GM21423 (cell line): Measurements from ENCODE around the gene COX4I1.

ENCODE experiments used
- ATAC-seq: cut with Tn5 transposase; IDR thresholded peaks from one replicate; pipeline ENCODE4 v1.9.1; 2021; ENCODE audit warnings: mild to moderate bottlenecking, moderate library complexity; ENCODE audit not compliant: unreplicated experiment

The COX4I1 gene

DNA sequence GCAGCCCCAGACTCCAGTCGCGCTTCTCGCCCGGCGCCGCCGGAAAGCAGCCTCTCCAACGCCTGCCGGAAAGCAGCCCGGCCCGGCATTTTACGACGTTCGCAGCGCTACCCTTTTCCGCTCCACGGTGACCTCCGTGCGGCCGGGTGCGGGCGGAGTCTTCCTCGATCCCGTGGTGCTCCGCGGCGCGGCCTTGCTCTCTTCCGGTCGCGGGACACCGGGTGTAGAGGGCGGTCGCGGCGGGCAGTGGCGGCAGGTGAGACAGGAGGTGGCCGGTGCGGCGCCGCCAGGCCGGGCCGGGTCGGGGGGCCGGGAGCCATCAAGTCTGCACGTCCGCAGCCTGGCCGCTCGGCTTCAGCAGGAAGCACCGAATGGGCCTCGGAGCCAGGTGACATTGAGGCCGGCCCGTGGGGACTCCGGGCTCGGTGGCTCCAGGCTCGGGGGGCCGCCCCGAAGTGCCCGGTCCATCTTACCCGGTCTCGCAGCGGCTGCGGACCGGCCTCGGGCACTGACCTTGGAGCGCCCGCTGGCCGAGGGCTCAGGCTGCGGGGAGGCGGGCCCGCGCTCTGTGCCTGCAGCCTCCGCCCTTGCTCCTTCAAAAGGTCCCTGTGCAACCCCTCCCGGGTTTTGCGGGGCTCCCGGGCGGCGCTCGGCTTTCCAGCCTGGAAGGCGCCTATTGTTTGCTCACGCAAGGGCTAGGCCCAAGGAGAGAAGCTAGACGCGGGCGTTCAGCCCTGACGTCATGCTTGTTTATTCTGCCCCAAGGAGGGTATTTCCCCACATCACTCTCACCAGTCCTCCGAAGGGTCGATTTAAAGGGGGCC lies at the start of gene COX4I1, which contains the start of gene EMC8:
Gene COX4I1 (plus strand): TSS at position 199 of the 824 bp plus-strand sequence. CDS start 1,511 bp downstream, outside the sequence.
Gene EMC8 (minus strand): TSS at position 48 of the 824 bp plus-strand sequence. CDS start 249 bp downstream, outside the sequence.
- ATAC-seq: peak; percentile 73

DNA sequence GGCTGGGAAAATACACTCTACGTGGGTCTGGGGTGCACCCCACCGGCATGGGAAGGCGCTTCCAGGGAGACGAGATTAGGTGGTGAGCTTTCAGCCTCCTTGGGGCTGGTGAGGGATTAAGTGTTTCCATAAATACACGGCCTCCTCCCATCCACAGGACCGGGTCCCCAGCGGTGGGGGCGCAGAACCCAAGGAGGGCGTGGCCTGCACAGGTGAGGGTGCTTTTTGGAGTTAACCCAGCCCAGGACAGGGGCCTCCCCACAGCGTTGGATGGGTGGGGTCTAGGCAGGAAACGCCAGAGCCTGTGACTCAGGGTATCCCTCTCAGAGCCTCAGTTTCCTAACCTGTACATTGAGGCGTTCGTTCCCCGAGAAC lies 49.7 kb upstream of the COX4I1 start:
- ATAC-seq: no peak

DNA sequence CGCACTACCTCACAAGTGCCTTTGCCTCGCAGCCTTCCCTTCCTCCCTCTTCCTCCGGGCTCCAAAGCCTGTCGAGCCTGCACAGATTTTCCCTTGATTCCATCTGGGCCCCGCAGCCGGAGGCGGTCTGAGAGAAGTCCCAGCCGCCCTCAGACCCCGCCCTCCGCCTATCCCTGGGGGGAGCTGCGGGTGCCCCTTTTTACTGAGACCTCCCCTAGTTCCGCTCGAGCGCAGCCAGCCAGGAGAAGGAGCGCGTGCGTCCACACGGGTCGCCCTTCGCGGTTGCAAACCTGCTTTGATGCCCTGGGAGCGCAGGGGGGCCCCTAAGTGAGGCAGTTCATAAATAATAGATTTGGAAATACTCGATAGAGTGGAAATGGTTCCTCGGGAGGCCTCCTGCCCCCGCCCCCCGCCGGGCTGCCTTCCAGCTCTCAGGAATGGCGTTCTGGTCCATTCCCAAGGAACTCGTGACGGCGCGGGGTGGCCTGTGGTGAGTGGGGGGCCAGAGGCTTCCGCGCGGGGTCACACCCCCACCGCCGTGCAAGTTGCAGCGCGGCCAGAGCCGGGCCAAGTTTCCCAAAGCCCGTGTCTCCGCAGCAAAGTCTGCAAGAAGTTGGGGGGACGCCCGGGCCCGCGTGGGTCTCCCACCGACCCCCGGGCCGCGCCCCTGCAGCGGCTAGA lies 49.2 kb upstream of the COX4I1 start:
- ATAC-seq: no peak

DNA sequence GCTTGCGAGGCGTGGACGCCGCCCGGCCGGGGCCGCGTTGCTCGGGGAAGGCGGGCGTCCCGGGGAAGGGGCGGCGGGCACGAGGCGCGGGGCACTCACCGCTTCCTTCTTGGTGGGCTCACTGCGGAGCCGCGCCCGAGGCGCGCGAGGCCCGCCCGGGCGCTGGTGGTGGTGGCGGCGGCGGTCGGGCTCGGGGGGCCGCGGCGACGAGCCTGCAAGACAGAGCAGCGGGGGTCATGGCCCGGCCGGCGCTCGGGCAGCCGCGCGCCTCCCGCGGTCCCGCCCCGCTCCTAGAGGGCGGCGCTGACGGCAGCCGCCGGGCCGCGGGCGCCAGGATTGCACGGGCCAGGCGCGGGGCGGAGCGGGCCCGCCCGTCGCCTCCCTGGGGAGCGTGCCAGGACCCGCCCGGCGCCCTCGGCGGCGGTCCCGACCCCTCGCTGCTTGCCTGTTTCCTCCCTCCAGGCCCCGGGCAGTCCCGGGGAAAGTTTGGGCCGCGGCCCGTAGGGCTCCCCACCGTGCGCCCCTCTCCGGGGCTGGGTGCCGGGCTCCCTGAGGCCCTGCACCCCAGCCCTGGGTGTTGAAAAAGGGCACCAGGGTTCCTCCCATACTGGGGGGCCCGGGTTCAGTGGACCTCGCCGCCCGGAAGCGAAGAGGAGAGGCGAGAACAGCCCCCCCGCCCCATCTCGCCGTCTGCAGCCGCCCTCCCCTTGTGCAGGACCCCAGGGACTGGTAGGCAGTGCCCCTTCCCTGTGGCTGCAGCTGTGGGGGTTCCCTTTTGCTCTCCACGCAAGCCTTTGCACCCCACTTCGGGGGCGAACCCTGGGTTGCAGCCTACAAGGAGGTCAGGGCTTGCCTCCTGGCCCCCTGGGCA lies 48.4 kb upstream of the COX4I1 start, which contains the start of gene C16orf74:
Gene C16orf74 (minus strand): TSS at position 270 of the 871 bp plus-strand sequence. CDS start 15,879 bp downstream, outside the sequence.
- peak; percentile 45 for ATAC-seq

DNA sequence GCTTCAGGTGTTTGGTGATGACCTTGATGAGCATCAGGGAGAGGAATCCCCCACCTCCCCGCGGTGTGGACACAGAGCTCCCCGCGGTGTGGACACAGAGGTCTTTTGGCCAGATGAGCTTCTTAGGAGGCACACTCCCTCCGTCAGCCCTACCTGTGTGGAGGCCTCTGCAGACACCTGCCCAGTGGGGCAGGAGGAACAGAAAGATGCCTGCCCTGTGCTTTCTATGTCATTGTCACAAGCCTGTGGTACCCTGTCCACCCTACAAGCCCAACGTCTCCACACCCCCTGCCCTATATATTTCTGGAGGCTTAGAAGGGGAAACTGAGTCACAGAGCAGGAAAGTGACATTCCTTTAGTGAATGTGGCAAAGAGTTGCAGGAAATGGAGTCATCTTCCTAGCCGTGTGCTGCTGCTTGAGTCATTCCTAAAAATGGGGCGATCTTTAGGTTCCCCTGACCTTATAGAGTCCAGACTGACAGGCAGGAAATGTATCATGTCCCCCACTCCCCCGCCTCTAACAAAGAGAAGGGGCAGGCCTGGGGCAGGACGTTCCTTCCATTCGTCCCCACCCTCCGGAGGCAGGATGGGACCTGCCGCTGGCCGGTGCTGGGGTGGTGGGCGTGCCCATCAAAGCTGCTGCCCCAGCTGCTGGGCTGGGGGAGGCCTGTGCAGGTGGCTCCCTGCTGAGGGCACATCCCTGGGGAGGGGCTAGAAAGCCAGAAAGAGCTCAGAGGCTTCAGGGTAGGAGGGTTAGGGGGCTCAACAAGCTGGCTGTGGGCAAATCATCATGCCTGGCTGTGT lies 47.6 kb upstream of the COX4I1 start:
- ATAC-seq: no peak

DNA sequence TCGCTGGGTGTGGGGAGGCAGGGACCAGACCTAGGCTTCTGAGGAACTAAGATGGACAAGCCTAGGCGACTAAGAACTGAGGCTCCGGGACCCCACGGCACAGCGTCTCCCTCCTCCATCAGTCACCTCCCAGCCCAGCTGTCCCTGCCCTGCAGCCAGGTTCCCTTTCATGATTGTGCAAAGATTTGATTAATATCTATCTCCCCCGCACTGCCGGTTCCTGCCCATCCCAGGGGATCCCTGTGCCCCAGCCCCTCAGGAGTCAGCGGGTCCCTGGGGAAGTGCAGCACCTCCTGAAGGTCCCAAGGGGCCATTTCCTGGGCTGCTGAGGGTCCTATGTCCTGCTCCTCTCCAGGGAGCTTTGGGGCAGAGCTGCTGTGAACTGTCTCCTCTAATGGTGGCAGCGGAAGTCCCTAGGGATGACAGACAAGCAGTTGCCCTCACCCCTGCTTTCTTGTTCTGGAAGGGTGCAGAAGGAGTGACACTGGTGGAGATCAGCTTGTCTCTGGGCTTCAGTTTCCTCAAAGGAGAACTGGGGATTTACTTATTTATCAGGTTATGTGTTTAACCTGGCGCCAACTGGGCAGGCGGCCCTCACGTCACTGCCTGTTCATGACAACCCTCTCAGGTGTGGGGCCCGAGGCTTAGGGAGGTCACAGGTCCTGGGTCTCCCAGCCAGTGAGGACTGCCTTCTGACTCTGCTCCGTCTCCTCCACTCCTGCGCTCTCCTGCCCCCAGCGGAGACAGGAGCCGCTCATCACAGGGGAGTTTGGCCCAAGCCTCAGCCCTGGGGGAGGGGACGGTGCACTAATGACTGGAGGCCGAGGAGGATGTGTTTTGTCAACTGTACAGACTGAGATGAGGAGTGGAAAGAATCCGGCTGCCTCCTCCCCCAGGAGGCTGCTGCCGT lies 46.7 kb upstream of the COX4I1 start:
- no peak for ATAC-seq

DNA sequence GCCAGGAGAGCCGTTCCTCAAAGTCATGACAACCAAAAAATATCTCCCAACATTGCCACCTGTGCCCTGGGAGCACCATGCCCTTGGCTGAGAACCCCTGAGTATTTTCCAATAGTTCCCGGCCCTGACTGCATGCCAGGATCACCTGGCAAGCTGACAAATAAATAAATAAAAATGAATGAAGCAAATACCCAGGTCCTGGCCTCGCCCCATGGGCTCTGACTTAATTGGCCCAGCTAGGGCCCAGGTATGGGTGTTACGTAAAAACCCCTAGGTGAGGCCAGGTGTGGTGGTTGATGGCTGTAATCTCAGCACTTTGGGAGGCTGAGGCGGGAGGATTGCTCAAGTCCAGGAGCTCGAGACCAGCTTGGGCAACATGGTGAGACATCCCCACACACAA lies 45.9 kb upstream of the COX4I1 start:
- ATAC-seq: no peak

DNA sequence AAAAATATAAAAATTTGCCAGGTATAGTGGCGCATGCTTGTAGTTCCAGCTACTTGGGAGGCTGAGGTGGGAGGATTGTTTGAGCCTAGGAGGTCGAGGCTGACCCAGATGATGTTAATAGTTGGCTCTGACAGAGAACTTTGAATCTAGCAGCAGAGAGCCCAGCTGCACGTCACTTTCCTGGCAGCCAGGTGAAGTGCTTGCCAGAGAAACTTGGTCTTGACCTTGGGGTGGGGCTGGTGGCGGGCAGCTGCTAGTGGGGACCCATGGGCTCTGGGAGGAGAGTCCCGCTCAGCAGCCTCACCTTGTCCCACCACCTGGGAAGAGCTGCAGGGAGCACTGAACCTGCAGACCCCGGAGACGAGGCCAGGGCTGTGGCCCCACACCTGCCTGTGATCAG lies 45.5 kb upstream of the COX4I1 start:
- no peak for ATAC-seq

DNA sequence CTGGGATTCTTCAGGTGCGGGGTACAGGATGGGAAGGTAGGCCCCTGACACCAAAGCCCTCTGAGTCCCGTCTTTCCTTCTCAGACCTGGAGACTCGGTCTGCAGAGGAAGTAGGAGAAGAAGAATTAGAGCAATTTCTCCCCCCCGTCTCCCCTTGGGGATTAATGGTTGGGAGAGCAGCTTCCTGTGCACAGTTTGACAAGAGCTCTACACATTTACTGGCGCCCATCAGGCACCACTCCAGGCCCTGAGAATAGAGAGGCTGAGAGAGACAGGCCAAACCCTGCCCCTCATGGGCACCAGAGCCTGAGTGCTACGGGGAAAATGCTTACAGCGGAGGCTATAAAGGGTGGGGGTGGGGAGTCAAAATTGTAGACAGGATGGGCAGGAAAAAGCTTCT lies 45.1 kb upstream of the COX4I1 start:
- no peak for ATAC-seq

DNA sequence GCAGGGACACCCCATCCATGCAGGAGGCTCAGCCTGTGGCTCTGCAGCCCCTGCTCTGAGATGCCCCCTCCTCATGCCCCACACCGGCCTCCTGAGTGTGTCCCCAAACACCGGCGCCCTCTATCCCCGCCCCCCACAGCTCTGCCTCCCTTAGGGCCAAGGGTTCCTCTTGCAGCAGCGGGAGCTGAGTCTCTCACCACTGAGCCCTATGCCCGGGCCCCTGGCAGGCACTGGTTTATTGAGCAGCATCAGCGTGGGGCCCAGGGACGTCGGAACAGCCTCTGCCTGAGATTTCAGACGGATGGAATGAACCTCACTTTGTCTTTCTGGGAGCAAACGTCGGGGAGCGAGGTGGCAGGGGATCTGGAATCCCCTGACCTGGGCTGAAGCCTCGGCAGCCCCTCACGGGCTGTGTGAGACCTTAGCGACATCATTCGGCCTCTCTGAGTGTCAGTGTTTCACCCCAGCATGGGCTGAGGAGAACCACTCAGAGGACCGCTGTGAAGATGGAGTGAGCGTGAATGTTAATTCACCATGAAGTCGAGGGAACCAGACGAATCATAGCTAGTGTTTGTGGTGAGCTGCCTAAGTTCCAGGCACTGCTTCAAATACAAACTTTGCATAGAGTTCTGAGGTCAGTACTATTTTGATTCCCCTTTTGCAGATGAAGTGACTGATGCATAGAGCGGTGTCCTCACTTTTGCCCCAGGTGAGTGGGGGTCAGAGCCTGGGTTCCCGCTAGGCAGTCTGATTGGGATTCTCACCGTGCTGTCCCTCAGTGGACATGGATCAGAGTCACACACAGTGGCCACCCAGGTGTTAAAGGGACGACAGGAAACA lies 43.3 kb upstream of the COX4I1 start:
- peak; percentile 46 for ATAC-seq

DNA sequence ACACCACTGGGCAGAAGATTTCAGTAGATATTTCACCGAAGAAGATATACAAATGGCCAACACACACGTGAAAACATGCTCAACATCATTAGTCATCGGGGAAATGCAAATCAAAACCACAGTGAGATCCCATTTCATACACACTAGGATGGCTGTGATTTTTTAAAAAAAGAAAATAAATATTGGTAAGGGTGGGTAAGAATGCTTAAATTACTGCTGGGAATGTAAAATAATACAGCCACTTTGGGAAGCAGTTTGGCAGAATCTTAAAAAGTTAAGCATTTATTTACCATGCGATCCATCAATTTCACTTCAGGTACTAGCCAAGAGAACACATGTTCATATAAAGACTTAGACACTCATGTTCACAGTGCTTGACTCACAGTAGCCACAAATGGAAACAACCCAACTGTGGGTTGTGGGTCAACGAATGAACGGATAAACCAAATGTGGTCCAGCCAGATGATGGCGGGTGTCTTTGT lies 42.1 kb upstream of the COX4I1 start:
- ATAC-seq: peak; percentile 27

DNA sequence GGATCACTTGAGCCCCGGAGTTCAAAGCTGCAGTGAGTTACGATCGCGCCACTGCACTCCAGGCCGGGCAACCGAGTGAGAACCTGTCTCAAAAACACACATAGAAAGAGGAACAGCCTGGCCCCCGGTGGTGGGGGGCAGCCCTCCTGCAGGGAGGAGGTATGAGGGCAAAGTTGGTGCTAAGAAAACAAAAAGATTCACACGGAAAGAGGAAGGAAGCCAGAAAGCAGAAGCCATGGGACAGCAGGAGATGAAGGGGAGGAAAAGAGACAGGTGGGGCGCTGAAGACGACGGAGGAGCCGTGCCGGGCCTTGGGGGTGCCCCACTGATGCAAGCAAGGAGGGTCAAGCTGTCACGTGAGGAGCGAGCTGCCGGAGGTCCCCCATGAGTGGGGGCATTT lies 40.4 kb upstream of the COX4I1 start:
- no peak for ATAC-seq

DNA sequence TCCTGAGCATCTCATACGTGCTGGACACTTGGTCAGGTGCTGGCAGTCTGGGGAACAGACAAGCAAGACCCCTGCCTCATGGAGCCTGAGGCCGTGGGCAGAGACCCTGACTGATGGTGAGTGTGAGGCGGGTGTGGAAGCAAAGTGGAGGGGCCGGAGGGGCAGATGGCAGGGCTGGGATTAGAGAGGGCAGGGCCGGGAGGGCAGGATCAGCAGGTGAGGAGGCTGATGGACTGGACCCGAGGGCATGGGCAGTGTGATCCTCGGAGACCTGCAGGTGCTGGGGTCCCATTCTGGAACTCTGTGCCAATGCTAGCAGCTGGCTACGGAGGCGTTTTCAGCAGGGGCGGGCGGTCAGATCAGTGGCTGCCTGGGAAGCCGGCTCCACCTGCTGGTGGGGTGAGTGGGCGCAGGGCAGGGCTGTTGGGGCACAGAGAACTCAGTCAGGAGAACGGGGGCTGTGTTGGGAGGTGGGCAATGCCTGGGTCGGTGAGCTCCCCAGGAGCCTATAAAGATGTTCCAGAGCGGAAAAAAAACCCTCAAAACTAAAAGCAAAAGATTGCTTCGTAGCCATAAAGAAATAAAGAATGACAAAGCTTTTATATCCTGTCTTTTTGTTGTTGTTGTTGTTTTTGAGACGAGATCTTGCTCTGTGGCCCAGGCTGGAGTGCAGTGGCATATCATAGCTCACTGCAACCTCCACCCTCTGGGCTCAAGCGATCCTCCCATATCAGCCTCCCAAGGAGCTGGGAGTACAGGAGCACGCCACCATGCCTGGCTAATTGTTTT lies 39.7 kb upstream of the COX4I1 start:
- ATAC-seq: no peak

DNA sequence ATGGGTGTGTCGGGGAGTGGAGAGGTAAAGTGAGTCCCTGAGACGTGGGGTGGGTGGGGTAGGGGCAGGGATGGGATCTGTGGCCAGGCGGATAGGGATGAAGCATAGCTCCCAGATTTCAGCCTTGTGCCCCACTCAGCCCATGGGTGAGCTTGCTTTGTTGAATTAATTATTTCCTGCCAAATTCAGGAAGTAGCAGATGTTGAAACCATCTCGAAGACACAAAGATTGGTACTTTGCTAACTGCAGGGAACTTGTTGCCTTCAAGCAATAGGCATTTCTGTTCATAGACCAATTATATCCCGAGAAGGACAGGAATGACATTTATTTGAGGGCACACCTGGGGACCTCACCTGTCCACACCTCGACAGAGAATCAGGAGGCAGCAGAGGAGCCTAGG lies 37.6 kb upstream of the COX4I1 start:
- no peak for ATAC-seq

DNA sequence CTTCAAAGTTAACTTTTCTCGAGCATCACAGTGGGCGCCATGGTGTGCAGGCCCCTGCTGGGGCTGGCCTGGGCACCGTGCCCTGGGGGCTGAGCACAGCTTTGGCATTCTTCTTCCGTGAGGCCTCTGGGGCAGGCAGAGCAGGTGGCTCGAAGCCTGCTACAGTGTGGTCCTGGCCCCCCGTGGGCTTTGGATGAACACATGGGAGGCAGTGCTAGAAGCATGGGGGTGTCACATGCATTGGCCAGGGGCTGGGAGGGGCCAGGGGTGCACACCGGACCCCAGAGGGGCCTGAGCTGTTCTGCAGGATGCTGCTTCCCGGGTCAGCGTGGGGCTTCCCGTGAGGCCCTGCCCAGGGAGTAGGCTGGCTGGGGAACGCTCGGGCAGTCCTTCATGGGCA lies 36.5 kb upstream of the COX4I1 start:
- no peak for ATAC-seq

DNA sequence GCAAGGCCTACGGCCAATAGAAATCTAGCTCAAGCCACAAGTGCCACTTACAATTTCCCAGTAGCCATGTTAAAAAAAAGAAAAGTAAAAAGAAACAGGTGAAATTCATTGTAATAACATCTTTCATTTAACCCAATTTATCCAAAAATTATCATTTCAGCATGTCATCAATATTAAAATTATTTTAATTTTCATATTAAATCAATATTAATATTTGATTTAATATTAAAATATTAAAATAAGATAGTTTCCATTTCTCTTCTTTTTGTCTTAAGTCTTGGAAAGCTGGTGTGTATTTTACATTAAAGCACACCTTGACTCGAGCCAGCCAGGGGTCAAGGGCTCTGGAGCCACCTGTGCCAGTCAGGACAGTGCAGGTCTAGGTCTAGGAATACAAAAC lies 35.9 kb upstream of the COX4I1 start:
- ATAC-seq: no peak

DNA sequence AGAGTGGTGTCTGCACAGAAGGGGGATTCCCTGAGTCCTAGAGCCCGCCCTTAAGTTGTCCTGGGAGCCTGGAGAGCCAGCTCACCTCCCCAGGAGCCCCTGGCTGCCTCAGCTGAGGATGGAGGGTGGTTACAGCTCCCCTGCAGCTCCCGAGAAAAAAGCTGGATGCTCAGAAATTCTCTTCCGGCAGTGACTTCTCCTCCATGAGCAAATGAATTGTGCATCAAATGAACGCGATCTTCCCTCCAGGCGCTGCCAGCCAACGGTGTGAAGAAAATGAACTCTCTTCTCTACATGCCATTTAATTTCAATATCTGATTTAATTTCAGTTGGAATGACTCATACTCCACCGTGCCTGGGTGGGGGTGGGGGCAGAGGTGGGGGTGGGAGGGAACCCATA lies 34.3 kb upstream of the COX4I1 start:
- ATAC-seq: no peak
